GM10248 (cell line): ENCODE results near the gene FGFRL1.

Experiments
- CTCF ChIA-PET: fragments of 300-600 bp; sonication (Branson Sonifier 250); formaldehyde crosslinking; extraction: SDS; loops from one replicate; lab custom pipeline; 2021; ENCODE audit warnings: antibody characterized with exemption; lab: Yijun Ruan, JAX
- POLR2A ChIA-PET: fragments of 350-650 bp; sonication (Branson Sonifier 250); formaldehyde crosslinking; extraction: SDS; loops from one replicate; lab custom pipeline; 2020; ENCODE audit warnings: antibody characterized with exemption; lab: Yijun Ruan, JAX
- DNase-seq: peaks from one replicate; pipeline ENCODE4 v3.0.0; 2012; ENCODE audit errors: extremely low spot score
- CTCF ChIP-seq: IDR thresholded peaks from 2 replicates; pipeline ENCODE4 v1.5.1; 2012; ENCODE audit warnings: mild to moderate bottlenecking, low read depth; ENCODE audit errors: extremely low read depth, missing control alignments, control extremely low read depth

The FGFRL1 gene

DNA sequence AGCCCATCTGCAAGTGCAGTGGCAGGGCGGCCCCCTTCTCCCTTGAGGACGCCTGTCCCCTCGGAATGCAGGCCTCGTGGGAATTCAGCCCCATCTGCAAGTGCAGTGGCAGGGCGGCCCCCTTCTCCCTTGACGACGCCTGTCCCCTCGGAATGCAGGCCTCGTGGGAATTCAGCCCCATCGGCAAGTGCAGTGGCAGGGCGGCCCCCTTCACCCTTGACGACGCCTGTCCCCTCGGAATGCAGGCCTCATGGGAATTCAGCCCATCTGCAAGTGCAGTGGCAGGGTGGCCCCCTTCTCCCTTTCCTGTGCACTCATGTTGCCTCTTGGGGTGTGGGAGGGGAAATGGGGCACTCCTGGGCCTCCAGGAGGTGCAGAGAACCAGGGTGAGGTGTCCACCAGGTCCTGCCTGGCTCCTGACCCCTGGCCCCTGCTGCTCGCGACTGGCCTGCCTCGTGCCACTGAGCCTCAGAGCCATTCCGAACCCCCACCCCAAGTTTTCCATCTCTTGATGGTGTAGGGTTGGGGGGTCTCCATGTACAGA, 11.5 kb upstream of the FGFRL1 start:
- DNase-seq = no peak
- ChIA-PET POLR2A (no interaction called here), CTCF (no interaction called here)
- TF ChIP-seq CTCF = no peak

GRCh38 chr4:1000686-1001260, 10.7 kb upstream of the FGFRL1 start:
- no peak for DNase-seq
- ChIA-PET CTCF (no interaction called here), POLR2A (no interaction called here)
- TF ChIP-seq CTCF = no peak

- TF ChIP-seq CTCF = no peak
- POLR2A ChIA-PET = no interaction called here
- CTCF ChIA-PET = no interaction called here
- no peak for DNase-seq
These were observed 9.8 kb upstream of the FGFRL1 start for GRCh38 chr4:1001561-1002130.

GRCh38 chr4:1002131-1002630, 9.2 kb upstream of the FGFRL1 start:
- ChIA-PET CTCF (no interaction called here), POLR2A (no interaction called here)
- no peak for TF ChIP-seq CTCF
- DNase-seq = no peak

GRCh38 chr4:1002631-1003251, 8.7 kb upstream of the FGFRL1 start:
- POLR2A ChIA-PET = interaction anchor here (0.5 kb wide), 1 partner anchor 255 kb away, joined by 3 read pairs; no protein-coding TSS in a partner anchor
- TF ChIP-seq CTCF = no peak
- CTCF ChIA-PET = no interaction called here
- DNase-seq = no peak

DNA sequence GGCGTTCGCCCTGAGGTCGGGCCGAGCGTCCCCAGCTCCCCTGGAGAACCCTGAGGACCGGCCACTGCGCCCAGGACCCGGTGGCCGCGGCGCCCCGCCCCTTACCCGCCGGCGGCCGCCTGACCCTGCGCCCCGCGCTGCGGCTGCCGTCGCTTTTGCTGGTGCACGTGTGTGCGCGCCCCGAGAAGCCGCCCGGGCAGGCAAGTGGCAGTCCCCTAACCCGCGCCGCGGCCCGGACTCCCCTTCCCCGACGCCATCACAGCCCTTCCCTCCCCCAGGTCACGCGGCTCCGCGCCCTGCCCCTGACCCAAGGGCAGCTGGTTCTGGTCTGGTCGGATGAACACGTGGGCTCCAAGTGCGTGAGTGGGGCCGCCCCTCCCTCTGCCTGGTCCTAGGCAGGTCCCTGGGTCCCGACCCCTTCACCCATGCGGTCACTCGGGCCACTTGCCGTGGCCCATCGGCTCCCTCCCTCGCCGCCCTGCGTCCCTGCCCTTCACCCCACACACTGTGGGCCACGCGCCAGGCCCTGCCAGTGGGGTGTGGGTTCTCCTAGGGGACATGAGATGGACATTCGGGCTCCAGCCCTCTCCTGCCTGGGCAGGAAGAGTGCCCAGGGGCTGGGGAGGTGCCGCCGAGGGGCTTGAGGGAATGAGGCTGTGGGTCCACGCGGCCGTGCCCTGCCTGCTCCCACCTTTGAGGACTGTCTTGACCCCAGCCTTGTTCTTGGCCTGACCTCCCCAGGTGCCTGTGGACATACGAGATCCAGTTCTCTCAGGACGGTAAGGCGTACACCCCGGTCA, 8.0 kb upstream of the FGFRL1 start:
- ChIA-PET POLR2A (interaction anchor here (0.5 kb wide), 1 partner anchor 255 kb away, joined by 3 read pairs; no protein-coding TSS in a partner anchor), CTCF (no interaction called here)
- no peak for DNase-seq
- no peak for TF ChIP-seq CTCF
